ENCODE results near the gene FANK1.
"Not testable (repeated sequence)": the region's sequence is repeated elsewhere in the genome, so short reads cannot be mapped to it uniquely, and the experiment has no call there.

Gene FANK1

GRCh38 chr10:125878957-125879835 is 17.2 kb upstream of the FANK1 start:
- TF ChIP-seq CTCF (IDR thresholded peaks at IDR 0.05; ENCODE audit: insufficient read depth, missing control alignments) = no peak
- no peak for DNase-seq (ENCODE audit: insufficient read length, low spot score)
- FAIRE-seq = no peak

- no peak for FAIRE-seq
- TF ChIP-seq CTCF (IDR thresholded peaks at IDR 0.05; ENCODE audit: insufficient read depth, missing control alignments) = no peak
- no peak for DNase-seq (ENCODE audit: insufficient read length, low spot score)
Measured at GRCh38 chr10:125880719-125881118, 15.6 kb upstream of the FANK1 start.

GRCh38 chr10:125881192-125881591 is 15.2 kb upstream of the FANK1 start, which contains the start of gene DHX32:
TSS of gene DHX32 (minus strand) at chr10:125881292. CDS start at chr10:125880824, 468 bp downstream.
- no peak for DNase-seq (ENCODE audit: insufficient read length, low spot score)
- FAIRE-seq = no peak
- no peak for TF ChIP-seq CTCF (IDR thresholded peaks at IDR 0.05; ENCODE audit: insufficient read depth, missing control alignments)

GRCh38 chr10:125882596-125882995 is 13.8 kb upstream of the FANK1 start:
- FAIRE-seq (no peak), DNase-seq (ENCODE audit: insufficient read length, low spot score) (no peak)

GRCh38 chr10:125883211-125883610 is 13.2 kb upstream of the FANK1 start:
- no peak for DNase-seq (ENCODE audit: insufficient read length, low spot score)
- FAIRE-seq = no peak
- no peak for TF ChIP-seq CTCF (IDR thresholded peaks at IDR 0.05; ENCODE audit: insufficient read depth, missing control alignments)

More at GRCh38 chr10:125882596-125882995, 13.8 kb upstream of the FANK1 start:
- no peak for TF ChIP-seq CTCF (IDR thresholded peaks at IDR 0.05; ENCODE audit: insufficient read depth, missing control alignments)

- no peak for FAIRE-seq
- DNase-seq (ENCODE audit: insufficient read length, low spot score) = no peak
Measured at GRCh38 chr10:125886914-125887512, 9.4 kb upstream of the FANK1 start.

GRCh38 chr10:125889441-125889840 is 6.9 kb upstream of the FANK1 start:
- DNase-seq (ENCODE audit: insufficient read length, low spot score); FAIRE-seq: not testable (repeated sequence)

More at GRCh38 chr10:125886914-125887512, 9.4 kb upstream of the FANK1 start:
- TF ChIP-seq CTCF (IDR thresholded peaks at IDR 0.05; ENCODE audit: insufficient read depth, missing control alignments) = no peak

GRCh38 chr10:125892402-125892801 is 4.0 kb upstream of the FANK1 start:
- FAIRE-seq; DNase-seq (ENCODE audit: insufficient read length, low spot score): not testable (repeated sequence)

GRCh38 chr10:125894176-125894575 is 2.2 kb upstream of the FANK1 start:
- FAIRE-seq = not testable (repeated sequence)

GRCh38 chr10:125895130-125896087 is 955 bp upstream of the FANK1 start:
- FAIRE-seq; DNase-seq (ENCODE audit: insufficient read length, low spot score): not testable (repeated sequence)

More at GRCh38 chr10:125894176-125894575, 2.2 kb upstream of the FANK1 start:
- DNase-seq (ENCODE audit: insufficient read length, low spot score) = not testable (repeated sequence)

- FAIRE-seq; DNase-seq (ENCODE audit: insufficient read length, low spot score): not testable (repeated sequence)
Measured at GRCh38 chr10:125897317-125897716, 953 bp downstream of the FANK1 start.
